Neutrophil (primary cell): ENCODE measurements around the gene SLC7A6.
"Not testable (repeated sequence)": the region's sequence is repeated elsewhere in the genome, so short reads cannot be mapped to it uniquely, and the experiment has no call there.

ENCODE experiments used
- H3K27ac ChIP-seq: fragments of 200-600 bp; sonication (generic); 2 replicates; pipeline ENCODE4 v1.5.1; 2016; ENCODE audit warnings: mild to moderate bottlenecking, moderate library complexity
- H3K27me3 ChIP-seq: fragments of 200-600 bp; sonication (generic); 2 replicates; pipeline ENCODE4 v1.6.0; 2016; ENCODE audit warnings: mild to moderate bottlenecking
- H3K36me3 ChIP-seq: fragments of 200-600 bp; sonication (generic); 2 replicates; pipeline ENCODE4 v1.5.1; 2017
- H3K4me1 ChIP-seq, 2 experiments: fragments of 200-600 bp in 1 of 2; sonication (generic) in 1 of 2; 1 replicate in 1 of 2; 2 replicates in 1 of 2; pipeline versions ENCODE4 v1.5.1 to v1.6.1; 2013 to 2016; ENCODE audit warnings: low read depth in 1 of 2, low read length in 1 of 2, mild to moderate bottlenecking in 1 of 2, moderate library complexity in 1 of 2; ENCODE audit not compliant: control insufficient read depth in 1 of 2, insufficient read depth in 1 of 2
- H3K4me3 ChIP-seq, 2 experiments: fragments of 200-600 bp in 1 of 2; sonication (generic) in 1 of 2; 1 replicate in 1 of 2; 2 replicates in 1 of 2; pipeline ENCODE4 v1.5.1; 2013 to 2016; ENCODE audit warnings: low read depth in 1 of 2, low read length in 1 of 2, mild to moderate bottlenecking in 1 of 2, moderate library complexity in 1 of 2
- H3K9me3 ChIP-seq: fragments of 200-600 bp; sonication (generic); 2 replicates; pipeline ENCODE4 v1.5.1; 2016
- CTCF ChIP-seq: fragments of 200-600 bp; sonication (generic); IDR thresholded peaks from 2 replicates; pipeline ENCODE4 v1.5.1; 2016; ENCODE audit warnings: antibody characterized with exemption

SLC7A6 gene

DNA sequence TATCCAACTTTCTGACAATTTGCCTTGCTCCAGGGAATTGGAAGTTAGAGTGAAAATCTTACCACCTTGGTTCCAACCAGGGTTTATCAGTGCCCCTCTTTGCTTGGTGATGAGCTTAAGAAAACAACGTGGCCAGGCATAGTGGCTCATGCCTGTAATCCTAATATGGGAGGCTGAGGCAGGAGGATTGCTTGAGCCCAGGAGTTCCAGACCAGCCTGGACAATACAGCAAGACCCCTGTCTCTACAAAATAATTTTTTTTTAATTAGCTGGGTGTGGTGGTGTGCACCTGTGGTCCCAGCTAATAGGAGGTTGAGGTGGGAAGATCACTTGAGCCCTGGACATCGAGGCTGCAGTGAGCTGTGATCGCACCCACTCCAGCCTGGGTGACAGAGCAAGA lies 21.4 kb downstream of the SLC7A6 start:
- Histone ChIP-seq H3K4me3 (peak overlapping the region in 1 of 2 experiments; percentile 50), H3K36me3 (no peaks in the 10 kb centered on the region), H3K9me3 (no peaks in the 10 kb centered on the region), H3K27ac (peak overlapping the region; percentile 88), H3K27me3 (no peaks in the 10 kb centered on the region), H3K4me1 (peaks cover 59 to 68% of the 10 kb centered on the region in 2 experiments)
- TF ChIP-seq CTCF = no peak

DNA sequence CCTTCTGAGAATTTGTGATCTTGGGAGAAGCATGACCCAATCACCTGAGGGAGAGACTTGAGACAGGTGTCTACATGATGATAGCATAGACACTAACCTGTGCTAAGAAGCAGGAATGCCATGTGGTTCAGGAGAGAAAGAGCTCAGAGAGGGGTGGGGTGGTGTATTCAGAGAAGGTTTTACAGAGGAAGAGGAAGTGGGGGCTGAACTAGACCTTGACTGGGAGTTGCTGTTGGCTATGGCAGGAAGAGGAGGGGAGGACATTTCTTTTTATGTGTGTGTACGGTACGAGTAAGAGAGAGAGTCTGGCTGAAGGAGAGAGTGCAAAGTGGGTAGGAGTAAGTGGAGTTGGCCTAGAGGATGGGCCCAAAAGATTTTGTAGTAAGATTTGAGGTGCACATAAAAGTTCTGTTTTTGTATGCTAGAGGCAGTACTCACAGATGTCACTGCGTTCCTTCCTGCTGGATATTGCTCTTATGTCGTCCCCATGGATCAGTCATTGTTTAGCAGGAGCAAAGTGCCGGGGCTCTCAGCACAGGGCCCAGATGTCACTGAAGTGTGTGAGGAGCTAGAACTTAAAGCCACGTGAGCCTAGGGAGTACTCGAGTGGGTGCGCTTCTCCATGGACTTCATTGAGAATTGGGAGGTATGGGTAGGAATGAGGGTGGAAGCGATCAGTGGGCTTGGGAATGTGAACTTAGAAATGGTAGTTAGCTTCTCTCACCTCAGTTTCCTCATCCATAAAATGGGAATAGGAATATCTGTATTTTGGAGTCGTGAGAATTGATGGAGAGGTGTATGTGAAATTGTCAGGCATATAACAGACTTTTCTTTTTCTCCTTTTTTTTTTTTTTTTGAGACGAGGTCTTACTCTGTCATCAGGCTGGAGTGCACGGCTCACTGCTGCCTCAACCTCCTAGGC lies 22.1 kb downstream of the SLC7A6 start:
- no peak for TF ChIP-seq CTCF
- H3K4me1 ChIP-seq = peaks cover 59 to 68% of the 10 kb centered on the region in 2 experiments
- no peaks in the 10 kb centered on the region for H3K9me3 ChIP-seq
- peak overlapping the region; percentile 88 for H3K27ac ChIP-seq
- H3K4me3 ChIP-seq = peak overlapping the region; percentile 20 to 31
- no peaks in the 10 kb centered on the region for H3K27me3 ChIP-seq
- peaks cover 3% of the 10 kb centered on the region for H3K36me3 ChIP-seq

DNA sequence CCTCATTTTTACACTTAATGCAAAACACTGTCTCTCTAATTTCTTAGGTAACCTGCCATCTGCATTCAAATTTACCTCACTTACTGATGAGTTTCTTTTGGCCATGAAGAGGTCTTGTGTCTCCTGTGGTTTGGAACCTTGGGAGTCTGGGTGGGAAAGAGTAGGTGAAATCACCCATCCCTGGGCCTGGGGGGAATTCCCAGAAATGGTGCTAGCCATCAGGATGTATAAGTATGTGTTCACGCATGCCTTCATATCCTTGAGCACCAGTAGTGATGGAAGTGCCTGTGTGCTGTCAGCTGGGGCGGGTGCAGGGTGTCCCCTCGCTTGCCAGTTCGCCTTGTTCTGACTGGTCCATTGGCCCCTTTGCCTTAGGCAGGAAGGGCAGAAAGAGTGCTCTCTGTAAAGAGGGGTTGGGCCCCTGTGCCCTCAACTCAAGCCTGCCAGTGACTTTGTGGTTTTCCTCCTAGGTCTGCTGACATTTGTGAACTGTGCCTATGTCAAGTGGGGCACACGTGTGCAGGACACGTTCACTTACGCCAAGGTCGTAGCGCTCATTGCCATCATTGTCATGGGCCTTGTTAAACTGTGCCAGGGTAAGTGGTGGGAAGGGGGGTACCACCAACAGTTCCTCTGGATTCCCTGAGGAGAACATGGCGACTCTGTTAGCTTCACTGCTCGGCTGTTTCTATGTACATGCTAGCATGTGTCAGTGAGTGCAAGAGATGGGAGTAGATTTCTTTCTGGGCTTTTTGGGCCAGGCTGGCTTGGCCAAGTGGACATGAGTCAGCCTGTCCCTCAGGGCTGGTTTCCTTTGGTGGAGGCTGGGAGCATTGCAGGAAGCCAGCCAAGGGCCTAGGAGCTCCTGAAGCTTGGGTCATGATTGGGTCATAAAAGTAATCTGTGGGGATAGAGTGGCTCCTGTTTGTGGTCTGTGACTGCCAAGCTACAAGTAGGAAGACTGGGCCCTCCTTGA lies 23.2 kb downstream of the SLC7A6 start:
- no peak overlapping the region for H3K4me3 ChIP-seq
- peaks cover 59 to 68% of the 10 kb centered on the region in 2 experiments for H3K4me1 ChIP-seq
- H3K9me3 ChIP-seq = no peaks in the 10 kb centered on the region
- peaks cover 8% of the 10 kb centered on the region for H3K36me3 ChIP-seq
- no peaks in the 10 kb centered on the region for H3K27me3 ChIP-seq
- H3K27ac ChIP-seq = peak overlapping the region; percentile 56
- TF ChIP-seq CTCF = no peak

GRCh38 chr16:68288252-68288650 lies 23.9 kb downstream of the SLC7A6 start:
- H3K4me1 ChIP-seq = peaks cover 54 to 61% of the 10 kb centered on the region in 2 experiments
- no peak for TF ChIP-seq CTCF
- H3K27me3 ChIP-seq = no peaks in the 10 kb centered on the region
- no peak overlapping the region for H3K4me3 ChIP-seq
- peak overlapping the region; percentile 56 for H3K27ac ChIP-seq
- peaks cover 14% of the 10 kb centered on the region for H3K36me3 ChIP-seq
- no peaks in the 10 kb centered on the region for H3K9me3 ChIP-seq

DNA sequence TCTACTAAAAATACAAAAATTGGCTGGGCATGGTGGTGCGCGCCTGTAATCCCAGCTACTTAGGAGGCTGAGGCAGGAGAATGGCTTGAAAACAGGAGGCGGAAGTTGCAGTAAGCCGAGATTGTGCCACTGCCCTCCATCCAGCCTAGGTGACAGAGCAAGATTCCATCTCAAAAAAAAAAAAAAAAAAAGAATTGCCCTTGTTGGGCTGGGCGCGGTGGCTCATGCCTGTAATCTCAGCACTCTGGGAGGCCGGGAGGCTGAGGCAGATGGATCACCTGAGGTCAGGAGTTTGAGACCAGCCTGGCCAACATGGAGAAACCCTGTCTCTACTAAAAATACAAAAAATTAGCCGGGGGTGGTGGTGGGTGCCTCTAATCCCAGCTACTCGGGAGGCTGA lies 24.5 kb downstream of the SLC7A6 start:
- not testable (repeated sequence) for H3K9me3 ChIP-seq, H3K27me3 ChIP-seq, H3K4me3 ChIP-seq
- peak overlapping the region; percentile 56 for H3K27ac ChIP-seq
- peaks cover 49 to 56% of the 10 kb centered on the region in 2 experiments for H3K4me1 ChIP-seq
- H3K36me3 ChIP-seq = peaks cover 15% of the 10 kb centered on the region
